Ishikawa (cell line): ENCODE results near the gene B4GALNT1.

Experiments used
- CEBPB ChIP-seq: IDR thresholded peaks from 2 replicates; pipeline ENCODE4 v1.6.1; 2012
- EGR1 ChIP-seq: IDR thresholded peaks from 2 replicates; pipeline ENCODE4 v1.6.1; 2012
- EP300 ChIP-seq: IDR thresholded peaks from 2 replicates; pipeline ENCODE4 v1.6.1; 2012; ENCODE audit warnings: borderline replicate concordance
- FOXM1 ChIP-seq: IDR thresholded peaks from 2 replicates; pipeline ENCODE4 v1.6.1; 2012; ENCODE audit warnings: low read depth, borderline replicate concordance
- MAX ChIP-seq: IDR thresholded peaks from 2 replicates; pipeline ENCODE4 v1.6.1; 2012
- RAD21 ChIP-seq: IDR thresholded peaks from 2 replicates; pipeline ENCODE4 v1.6.1; 2012; ENCODE audit warnings: low read depth
- REST ChIP-seq: IDR thresholded peaks from 2 replicates; pipeline ENCODE4 v1.6.1; 2012; ENCODE audit warnings: low read depth, mild to moderate bottlenecking
- TAF1 ChIP-seq: IDR thresholded peaks from 2 replicates; pipeline ENCODE4 v1.6.1; 2012; ENCODE audit warnings: low read depth, mild to moderate bottlenecking
- TCF12 ChIP-seq: IDR thresholded peaks from 2 replicates; pipeline ENCODE4 v1.6.1; 2012; ENCODE audit warnings: low read depth
- YY1 ChIP-seq: IDR thresholded peaks from 2 replicates; pipeline ENCODE4 v1.6.1; 2012; ENCODE audit warnings: low read depth

DNA sequence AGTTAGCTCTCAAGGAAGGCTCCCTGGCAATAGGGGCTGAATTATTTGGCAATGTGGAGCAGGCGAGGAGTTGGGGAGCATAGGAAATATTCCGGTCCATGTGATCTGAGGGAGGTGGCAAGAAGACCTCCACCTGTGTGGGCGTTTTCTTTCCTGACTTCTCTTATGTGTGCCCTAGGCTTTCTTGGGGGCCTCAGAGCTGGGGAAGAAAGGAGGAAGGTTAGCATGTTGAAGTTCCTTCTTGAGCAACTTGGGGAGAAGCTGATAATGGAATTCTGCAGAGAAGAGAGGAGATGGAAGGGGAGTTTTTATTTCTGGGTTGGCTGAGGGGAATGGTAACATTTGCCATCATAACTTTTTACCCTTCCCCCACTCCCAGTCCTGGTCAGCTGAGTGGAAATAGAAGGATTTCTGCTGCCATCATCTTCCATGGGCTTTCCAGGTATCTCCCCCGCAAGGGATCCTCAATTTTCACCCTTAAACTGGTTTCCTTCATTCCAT, 27.1 kb downstream of the B4GALNT1 start:
- no peak for TF ChIP-seq CEBPB
- no peak for TF ChIP-seq TCF12
- no peak for TF ChIP-seq TAF1
- TF ChIP-seq FOXM1 = no peak
- no peak for TF ChIP-seq EP300
- no peak for TF ChIP-seq REST
- TF ChIP-seq MAX = no peak
- no peak for TF ChIP-seq YY1
- TF ChIP-seq EGR1 = no peak
- no peak for TF ChIP-seq RAD21
